ENCODE data around the gene SLC33A1.

DNA sequence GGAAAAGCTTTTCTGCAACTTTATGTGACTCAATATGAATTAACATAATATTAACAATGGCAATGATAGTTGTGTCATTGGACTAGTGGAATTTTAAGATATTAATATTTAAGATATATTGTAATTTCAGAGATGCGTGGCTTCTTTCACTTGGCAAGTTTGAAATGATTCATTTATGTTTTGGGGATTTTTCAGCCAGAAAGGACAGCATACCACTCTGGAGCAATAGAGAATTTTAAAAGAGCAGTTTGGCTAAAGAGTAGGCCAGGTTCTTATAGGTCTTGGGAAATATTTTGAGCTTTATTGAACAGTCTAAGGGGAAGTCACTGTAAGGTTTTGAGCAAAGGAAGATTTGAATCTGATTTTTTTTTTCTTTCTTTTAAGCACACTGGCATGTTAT is 32.7 kb upstream of the SLC33A1 start:
- no peak for TF ChIP-seq RFX5 (IDR thresholded peaks at IDR 0.05; ENCODE audit: borderline replicate concordance, low read depth, low read length)
- no peak for TF ChIP-seq POLR2A (IDR thresholded peaks at IDR 0.05; ENCODE audit: control extremely low read depth in 1 of 2, low read depth in 2 of 2, low read length in 2 of 2)
- TF ChIP-seq YY1 (IDR thresholded peaks at IDR 0.05; ENCODE audit: low read depth, low read length): no peak
- TF ChIP-seq SP2 (IDR thresholded peaks at IDR 0.05; ENCODE audit: low read length): no peak
- no peak for TF ChIP-seq BACH1 (IDR thresholded peaks at IDR 0.05; ENCODE audit: low read length)
- no peak for TF ChIP-seq SP1 (IDR thresholded peaks at IDR 0.05; ENCODE audit: low read depth, low read length)
- TF ChIP-seq SIN3A (conservative IDR thresholded peaks at IDR 0.05 in 1 of 2, IDR thresholded peaks at IDR 0.05 in 1 of 2; ENCODE audit: low read depth in 1 of 2, low read length in 2 of 2): no peak
- no peak for TF ChIP-seq RAD21 (IDR thresholded peaks at IDR 0.05 in 1 of 2, conservative IDR thresholded peaks at IDR 0.05 in 1 of 2; ENCODE audit: low read depth in 2 of 2, low read length in 2 of 2)
- TF ChIP-seq ASH2L (IDR thresholded peaks at IDR 0.05; ENCODE audit: low read length): no peak
- TF ChIP-seq MAX (IDR thresholded peaks at IDR 0.05): no peak
- TF ChIP-seq PHF8 (conservative IDR thresholded peaks at IDR 0.05; ENCODE audit: low read depth, low read length): no peak
- TF ChIP-seq JUND (IDR thresholded peaks at IDR 0.05; ENCODE audit: low read length): no peak
- TF ChIP-seq, protein P1, sequence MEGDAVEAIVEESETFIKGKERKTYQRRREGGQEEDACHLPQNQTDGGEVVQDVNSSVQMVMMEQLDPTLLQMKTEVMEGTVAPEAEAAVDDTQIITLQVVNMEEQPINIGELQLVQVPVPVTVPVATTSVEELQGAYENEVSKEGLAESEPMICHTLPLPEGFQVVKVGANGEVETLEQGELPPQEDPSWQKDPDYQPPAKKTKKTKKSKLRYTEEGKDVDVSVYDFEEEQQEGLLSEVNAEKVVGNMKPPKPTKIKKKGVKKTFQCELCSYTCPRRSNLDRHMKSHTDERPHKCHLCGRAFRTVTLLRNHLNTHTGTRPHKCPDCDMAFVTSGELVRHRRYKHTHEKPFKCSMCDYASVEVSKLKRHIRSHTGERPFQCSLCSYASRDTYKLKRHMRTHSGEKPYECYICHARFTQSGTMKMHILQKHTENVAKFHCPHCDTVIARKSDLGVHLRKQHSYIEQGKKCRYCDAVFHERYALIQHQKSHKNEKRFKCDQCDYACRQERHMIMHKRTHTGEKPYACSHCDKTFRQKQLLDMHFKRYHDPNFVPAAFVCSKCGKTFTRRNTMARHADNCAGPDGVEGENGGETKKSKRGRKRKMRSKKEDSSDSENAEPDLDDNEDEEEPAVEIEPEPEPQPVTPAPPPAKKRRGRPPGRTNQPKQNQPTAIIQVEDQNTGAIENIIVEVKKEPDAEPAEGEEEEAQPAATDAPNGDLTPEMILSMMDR (IDR thresholded peaks at IDR 0.05; ENCODE audit: control extremely low read depth in 1 of 3, insufficient read depth in 1 of 3, low read depth in 1 of 3, low read length in 3 of 3): no peak
